Measurements from ENCODE around the gene HEXA.

DNA sequence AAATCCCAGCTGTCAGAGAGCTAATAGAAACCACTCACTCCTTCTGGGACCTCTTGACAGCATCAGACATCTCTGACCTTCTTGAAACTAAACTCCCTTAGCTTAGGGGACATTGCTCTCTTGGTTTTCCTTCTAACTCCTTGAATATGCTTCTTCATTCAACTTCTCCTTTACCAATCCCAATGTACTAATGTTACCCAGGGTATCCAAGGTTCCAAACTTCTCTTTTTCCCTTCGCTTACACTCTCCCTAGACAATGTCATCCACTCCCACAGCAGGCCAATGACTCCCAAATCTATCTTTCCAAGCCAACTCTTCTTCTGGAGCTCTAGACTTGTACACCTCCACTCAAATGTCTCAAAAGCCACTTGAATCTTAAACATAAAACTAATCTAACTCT, 14.6 kb downstream of the HEXA start:
- no peak for TF ChIP-seq POLR2AphosphoS5 (IDR thresholded peaks at IDR 0.05; ENCODE audit: borderline replicate concordance, low read depth, low read length)
- TF ChIP-seq EZH2 (IDR thresholded peaks at IDR 0.05): no peak
- TF ChIP-seq FOXP2 (optimal IDR thresholded peaks at IDR 0.05; ENCODE audit: control extremely low read depth, extremely low read length, insufficient read depth): no peak

Data from SK-N-MC (cell line).